GM12872 (cell line): Measurements from ENCODE around the gene TCOF1.

Experiments used
- TF ChIP-seq, protein P1 (sequence below): IDR thresholded peaks from 3 replicates; pipeline ENCODE4 v1.5.1; 2011; ENCODE audit warnings: low read depth, mild to moderate bottlenecking, low read length, moderate library complexity; ENCODE audit not compliant: insufficient read depth

TCOF1 gene

GRCh38 chr5:150345716-150346115, 11.8 kb upstream of the TCOF1 start:
- TF ChIP-seq, protein P1, sequence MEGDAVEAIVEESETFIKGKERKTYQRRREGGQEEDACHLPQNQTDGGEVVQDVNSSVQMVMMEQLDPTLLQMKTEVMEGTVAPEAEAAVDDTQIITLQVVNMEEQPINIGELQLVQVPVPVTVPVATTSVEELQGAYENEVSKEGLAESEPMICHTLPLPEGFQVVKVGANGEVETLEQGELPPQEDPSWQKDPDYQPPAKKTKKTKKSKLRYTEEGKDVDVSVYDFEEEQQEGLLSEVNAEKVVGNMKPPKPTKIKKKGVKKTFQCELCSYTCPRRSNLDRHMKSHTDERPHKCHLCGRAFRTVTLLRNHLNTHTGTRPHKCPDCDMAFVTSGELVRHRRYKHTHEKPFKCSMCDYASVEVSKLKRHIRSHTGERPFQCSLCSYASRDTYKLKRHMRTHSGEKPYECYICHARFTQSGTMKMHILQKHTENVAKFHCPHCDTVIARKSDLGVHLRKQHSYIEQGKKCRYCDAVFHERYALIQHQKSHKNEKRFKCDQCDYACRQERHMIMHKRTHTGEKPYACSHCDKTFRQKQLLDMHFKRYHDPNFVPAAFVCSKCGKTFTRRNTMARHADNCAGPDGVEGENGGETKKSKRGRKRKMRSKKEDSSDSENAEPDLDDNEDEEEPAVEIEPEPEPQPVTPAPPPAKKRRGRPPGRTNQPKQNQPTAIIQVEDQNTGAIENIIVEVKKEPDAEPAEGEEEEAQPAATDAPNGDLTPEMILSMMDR, result no peak

DNA sequence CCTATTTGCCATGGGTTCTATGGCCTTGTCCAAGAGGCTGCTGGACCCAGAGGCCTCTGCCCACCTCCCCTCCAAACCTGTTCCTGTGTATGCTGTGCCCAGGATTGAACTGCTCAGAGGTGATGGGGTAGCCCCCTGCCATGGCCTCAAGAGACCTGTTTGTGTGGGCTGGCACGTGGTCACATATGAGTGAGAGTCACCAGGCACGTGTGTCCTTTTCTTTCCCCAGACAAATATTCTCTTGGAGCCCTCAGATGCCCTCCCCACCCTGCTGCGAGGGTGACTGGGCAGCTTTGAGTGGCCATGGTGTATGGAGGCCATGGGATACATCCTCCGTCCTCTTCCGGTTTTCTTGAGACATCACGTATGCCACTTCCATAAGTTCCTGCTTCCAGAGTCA, 10.9 kb upstream of the TCOF1 start:
- TF ChIP-seq, protein P1, result no peak

GRCh38 chr5:150347003-150347402, 10.5 kb upstream of the TCOF1 start:
- TF ChIP-seq, protein P1, result no peak

GRCh38 chr5:150347451-150347850, 10.0 kb upstream of the TCOF1 start:
- TF ChIP-seq, protein P1, result no peak

DNA sequence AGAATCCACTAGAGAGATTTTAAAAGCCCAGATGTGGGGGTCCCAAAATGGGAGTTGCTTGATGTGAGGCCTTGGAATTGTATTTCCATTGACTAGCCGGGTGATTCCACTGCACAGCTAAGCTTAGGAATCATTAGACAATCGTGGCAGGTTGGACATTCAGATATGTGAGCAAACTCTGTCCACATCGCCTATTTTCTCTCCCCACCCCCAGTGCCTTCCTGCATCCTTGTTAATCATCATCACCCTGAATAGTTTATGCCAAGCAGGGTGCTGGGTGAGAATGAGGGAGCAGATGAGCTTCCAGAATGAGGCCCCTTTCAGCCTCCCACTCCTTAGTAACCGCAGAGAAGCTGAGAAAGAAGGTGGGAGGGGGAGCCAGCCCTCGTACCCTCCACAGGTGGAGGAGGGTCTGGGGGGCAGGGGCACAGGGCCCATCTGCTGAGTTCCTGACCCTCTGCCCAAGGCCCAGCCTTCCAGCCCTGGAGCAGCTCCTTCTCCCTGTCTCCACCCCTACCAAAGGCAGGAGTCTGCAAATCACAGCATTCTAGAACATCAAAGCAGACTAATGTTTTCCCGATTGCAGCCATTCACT, 7.7 kb upstream of the TCOF1 start:
- TF ChIP-seq, protein P1, result no peak

- TF ChIP-seq, protein P1, result peak; percentile 78
These were observed 6.8 kb upstream of the TCOF1 start for GRCh38 chr5:150350524-150351344.

DNA sequence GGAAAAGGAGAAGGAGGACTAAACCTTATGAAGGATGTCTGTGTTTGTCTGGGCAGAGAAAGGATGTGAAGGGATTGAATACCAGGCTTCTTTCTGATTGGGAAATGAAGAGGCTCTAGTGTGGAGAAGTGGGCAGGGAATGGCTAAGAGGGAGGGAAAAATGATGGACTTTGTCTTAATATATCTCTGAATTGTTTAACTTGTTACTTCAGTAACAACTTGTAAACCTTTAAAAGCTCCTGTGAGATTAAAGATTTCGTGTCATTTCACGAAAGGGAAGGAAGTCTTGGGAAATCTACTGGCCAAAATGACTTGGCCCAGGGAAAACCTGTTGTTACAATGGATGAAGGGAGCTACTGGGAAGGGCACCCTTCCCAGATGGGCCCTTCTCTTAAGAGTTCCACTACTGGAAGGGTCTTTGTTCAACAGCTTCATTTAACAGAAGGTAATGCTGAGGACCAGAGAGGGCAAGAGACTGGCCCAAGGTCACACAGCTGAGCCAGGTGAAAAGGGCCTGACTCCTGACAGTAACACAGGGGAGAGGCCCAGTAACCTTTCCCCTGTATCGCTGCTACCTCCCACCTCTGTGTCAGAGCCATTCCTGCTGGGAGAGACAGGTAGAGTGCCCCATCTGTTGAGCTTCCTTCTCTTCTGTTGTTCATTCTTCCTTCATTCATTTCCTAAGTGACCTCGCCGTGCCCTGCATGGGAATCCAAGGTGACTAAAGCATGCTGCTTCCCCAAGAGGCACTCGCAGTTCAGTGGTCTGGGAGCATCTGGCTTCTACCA, 5.1 kb upstream of the TCOF1 start:
- TF ChIP-seq, protein P1, result no peak
